Measurements from ENCODE around the gene FIG4.

DNA sequence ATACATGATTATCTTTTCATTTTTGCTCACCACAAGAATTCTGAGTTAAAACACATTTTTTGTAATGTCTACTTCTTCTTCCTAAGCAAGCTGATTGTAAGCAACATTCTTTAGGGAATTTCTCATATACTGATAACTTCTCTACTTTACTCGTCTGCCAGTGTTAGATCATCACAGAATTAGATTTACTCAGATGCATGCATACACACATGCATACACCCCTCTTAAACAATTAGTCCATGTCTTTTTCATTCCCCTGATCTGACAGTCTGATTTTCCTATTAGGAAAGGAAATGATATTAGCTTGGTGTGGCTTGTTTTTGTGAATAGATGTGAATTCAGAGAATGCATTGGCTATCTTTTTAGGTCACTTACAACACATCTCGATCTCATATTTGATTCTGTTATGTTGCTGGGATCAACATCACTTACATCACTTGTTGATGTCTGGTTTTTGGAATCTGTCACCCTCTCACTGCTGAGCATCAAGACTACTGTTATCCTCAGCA lies 91.4 kb downstream of the FIG4 start:
- TF ChIP-seq, protein P1, sequence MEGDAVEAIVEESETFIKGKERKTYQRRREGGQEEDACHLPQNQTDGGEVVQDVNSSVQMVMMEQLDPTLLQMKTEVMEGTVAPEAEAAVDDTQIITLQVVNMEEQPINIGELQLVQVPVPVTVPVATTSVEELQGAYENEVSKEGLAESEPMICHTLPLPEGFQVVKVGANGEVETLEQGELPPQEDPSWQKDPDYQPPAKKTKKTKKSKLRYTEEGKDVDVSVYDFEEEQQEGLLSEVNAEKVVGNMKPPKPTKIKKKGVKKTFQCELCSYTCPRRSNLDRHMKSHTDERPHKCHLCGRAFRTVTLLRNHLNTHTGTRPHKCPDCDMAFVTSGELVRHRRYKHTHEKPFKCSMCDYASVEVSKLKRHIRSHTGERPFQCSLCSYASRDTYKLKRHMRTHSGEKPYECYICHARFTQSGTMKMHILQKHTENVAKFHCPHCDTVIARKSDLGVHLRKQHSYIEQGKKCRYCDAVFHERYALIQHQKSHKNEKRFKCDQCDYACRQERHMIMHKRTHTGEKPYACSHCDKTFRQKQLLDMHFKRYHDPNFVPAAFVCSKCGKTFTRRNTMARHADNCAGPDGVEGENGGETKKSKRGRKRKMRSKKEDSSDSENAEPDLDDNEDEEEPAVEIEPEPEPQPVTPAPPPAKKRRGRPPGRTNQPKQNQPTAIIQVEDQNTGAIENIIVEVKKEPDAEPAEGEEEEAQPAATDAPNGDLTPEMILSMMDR (IDR thresholded peaks at IDR 0.05) = no peak
- no peak for TF ChIP-seq POLR2A (IDR thresholded peaks at IDR 0.05)

Data from Peyer's patch (tissue), 4 donors.